HFFc6 (cell line): ENCODE measurements around the gene HECW1. TPM values are rescaled to one million over a fixed set of nuclear protein-coding genes. Genes with fewer than 3 reads are reported as not detected.

Experiments
- DNase-seq: peaks from one replicate; pipeline ENCODE4 v3.0.0-alpha.2; 2018
- H3K27ac Mint-ChIP-seq: 2 replicates; pipeline ENCODE4 v1.8.0; 2020; ENCODE audit warnings: mild to moderate bottlenecking, mixed read lengths
- H3K27me3 Mint-ChIP-seq: 2 replicates; pipeline ENCODE4 v1.8.0; 2021; ENCODE audit warnings: mild to moderate bottlenecking, moderate library complexity, mixed read lengths; ENCODE audit not compliant: insufficient read depth
- H3K36me3 Mint-ChIP-seq: 2 replicates; pipeline ENCODE4 v1.8.0; 2021; ENCODE audit warnings: low read depth, mixed read lengths
- H3K4me1 Mint-ChIP-seq: 2 replicates; pipeline ENCODE4 v1.8.0; 2020; ENCODE audit warnings: low read depth, mixed read lengths
- H3K4me3 Mint-ChIP-seq: 2 replicates; pipeline ENCODE4 v1.8.0; 2020; ENCODE audit warnings: mild to moderate bottlenecking, moderate library complexity, mixed read lengths
- H3K9me3 Mint-ChIP-seq: 2 replicates; pipeline ENCODE4 v1.8.0; 2020; ENCODE audit warnings: mild to moderate bottlenecking, mixed read lengths
- total RNA-seq, 6 experiments: library from RNA; stranded (reverse); fragmentation: NEBNext Ultra II Directional; extraction: Animal tissue kit (Norgen Biotek cat#: 25700); gene quantifications; 2 replicates in 1 of 6; 3 replicates in 5 of 6; pipeline ENCODE4 v1.2.3, GENCODE V29; 2021
- TF ChIP-seq, protein P1 (sequence below): fragments of 200-600 bp; sonication (generic); IDR thresholded peaks from 2 replicates; pipeline ENCODE4 v1.5.0; 2021; ENCODE audit warnings: antibody characterized with exemption, mild to moderate bottlenecking

Gene HECW1
- total RNA-seq, 6 experiments from 2014 or later: 3.4 to 6.5 (median 5.3) TPM

GRCh38 chr7:43542716-43543115 is 430.3 kb downstream of the HECW1 start:
- Mint-ChIP-seq H3K9me3 (peaks cover 10% of the 10 kb centered on the region; the same call in 1 of the 2 replicates), H3K27ac (no peak overlapping the region), H3K36me3 (peaks cover 9% of the 10 kb centered on the region; the same call in 1 of the 2 replicates), H3K4me3 (no peak overlapping the region), H3K27me3 (peaks cover 18% of the 10 kb centered on the region), H3K4me1 (peaks cover 9% of the 10 kb centered on the region)
- DNase-seq: no peak
- TF ChIP-seq, protein P1, sequence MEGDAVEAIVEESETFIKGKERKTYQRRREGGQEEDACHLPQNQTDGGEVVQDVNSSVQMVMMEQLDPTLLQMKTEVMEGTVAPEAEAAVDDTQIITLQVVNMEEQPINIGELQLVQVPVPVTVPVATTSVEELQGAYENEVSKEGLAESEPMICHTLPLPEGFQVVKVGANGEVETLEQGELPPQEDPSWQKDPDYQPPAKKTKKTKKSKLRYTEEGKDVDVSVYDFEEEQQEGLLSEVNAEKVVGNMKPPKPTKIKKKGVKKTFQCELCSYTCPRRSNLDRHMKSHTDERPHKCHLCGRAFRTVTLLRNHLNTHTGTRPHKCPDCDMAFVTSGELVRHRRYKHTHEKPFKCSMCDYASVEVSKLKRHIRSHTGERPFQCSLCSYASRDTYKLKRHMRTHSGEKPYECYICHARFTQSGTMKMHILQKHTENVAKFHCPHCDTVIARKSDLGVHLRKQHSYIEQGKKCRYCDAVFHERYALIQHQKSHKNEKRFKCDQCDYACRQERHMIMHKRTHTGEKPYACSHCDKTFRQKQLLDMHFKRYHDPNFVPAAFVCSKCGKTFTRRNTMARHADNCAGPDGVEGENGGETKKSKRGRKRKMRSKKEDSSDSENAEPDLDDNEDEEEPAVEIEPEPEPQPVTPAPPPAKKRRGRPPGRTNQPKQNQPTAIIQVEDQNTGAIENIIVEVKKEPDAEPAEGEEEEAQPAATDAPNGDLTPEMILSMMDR: no peak

DNA sequence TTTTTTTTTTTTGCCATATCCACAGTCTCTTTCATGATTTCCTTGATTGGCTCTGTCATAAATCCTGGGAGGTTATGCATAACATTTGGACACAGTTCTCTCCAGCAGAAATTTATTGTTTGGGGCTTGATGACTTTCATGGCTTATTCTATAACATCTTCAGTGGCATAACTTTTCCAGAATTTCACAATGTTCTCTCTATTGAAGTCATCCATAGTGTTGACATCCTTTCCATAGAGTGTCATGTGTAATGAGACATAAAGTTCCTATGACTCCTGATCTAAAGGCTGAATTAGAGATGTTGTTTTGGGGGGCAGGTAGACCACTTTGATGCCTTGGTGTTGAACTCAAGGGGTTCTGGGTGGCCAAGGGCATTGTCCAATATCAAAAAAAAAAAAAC is 433.8 kb downstream of the HECW1 start:
- no peak for DNase-seq
- no peaks in the 10 kb centered on the region for H3K4me1 Mint-ChIP-seq
- no peak overlapping the region for H3K27ac Mint-ChIP-seq
- peaks cover 9% of the 10 kb centered on the region; the same call in 1 of the 2 replicates for H3K36me3 Mint-ChIP-seq
- H3K9me3 Mint-ChIP-seq: peaks cover 10% of the 10 kb centered on the region; the same call in 1 of the 2 replicates
- no peak overlapping the region for H3K4me3 Mint-ChIP-seq
- TF ChIP-seq, protein P1: no peak
- H3K27me3 Mint-ChIP-seq: peaks cover 13% of the 10 kb centered on the region

- H3K4me3 Mint-ChIP-seq: no peak overlapping the region
- TF ChIP-seq, protein P1: no peak
- peaks cover 13% of the 10 kb centered on the region for H3K27me3 Mint-ChIP-seq
- H3K4me1 Mint-ChIP-seq: no peaks in the 10 kb centered on the region
- peaks cover 10% of the 10 kb centered on the region; the same call in 1 of the 2 replicates for H3K9me3 Mint-ChIP-seq
- DNase-seq: no peak
- H3K27ac Mint-ChIP-seq: no peak overlapping the region
- peaks cover 8% of the 10 kb centered on the region; the same call in 1 of the 2 replicates for H3K36me3 Mint-ChIP-seq
These were observed 438.0 kb downstream of the HECW1 start for GRCh38 chr7:43550427-43550826.

- DNase-seq: no peak
- Mint-ChIP-seq H3K9me3 (peaks cover 1% of the 10 kb centered on the region; the same call in 1 of the 2 replicates), H3K4me1 (no peaks in the 10 kb centered on the region), H3K4me3 (no peak overlapping the region), H3K36me3 (peaks cover under 1% of the 10 kb centered on the region; the same call in 1 of the 2 replicates), H3K27me3 (peaks cover 8% of the 10 kb centered on the region), H3K27ac (no peak overlapping the region)
- TF ChIP-seq, protein P1: no peak
These were observed 439.7 kb downstream of the HECW1 start for GRCh38 chr7:43552122-43552521.

- H3K27me3 Mint-ChIP-seq: peaks cover 8% of the 10 kb centered on the region
- TF ChIP-seq, protein P1: no peak
- peaks cover 12% of the 10 kb centered on the region for H3K4me1 Mint-ChIP-seq
- H3K4me3 Mint-ChIP-seq: no peak overlapping the region
- H3K27ac Mint-ChIP-seq: no peak overlapping the region
- peaks cover 7% of the 10 kb centered on the region; the same call in 1 of the 2 replicates for H3K36me3 Mint-ChIP-seq
- H3K9me3 Mint-ChIP-seq: no peaks in the 10 kb centered on the region
- DNase-seq: no peak
These were observed 441.6 kb downstream of the HECW1 start for GRCh38 chr7:43553999-43554398.
